ENCODE data around the gene KSR1.

GRCh38 chr17:27568811-27569210 is 112.6 kb downstream of the KSR1 start:
- TF ChIP-seq RAD21 (IDR thresholded peaks at IDR 0.05; ENCODE audit: low read length) (no peak), EP300 (IDR thresholded peaks at IDR 0.05; ENCODE audit: borderline replicate concordance in 1 of 2, low read depth in 1 of 2, low read length in 1 of 2) (no peak), GABPA (IDR thresholded peaks at IDR 0.05; ENCODE audit: low read depth) (no peak), USF1 (IDR thresholded peaks at IDR 0.05; ENCODE audit: borderline replicate concordance, low read depth) (no peak), POLR2AphosphoS5 (IDR thresholded peaks at IDR 0.05; ENCODE audit: low read depth, low read length) (no peak), NFIC (IDR thresholded peaks at IDR 0.05; ENCODE audit: borderline replicate concordance) (no peak)
- TF ChIP-seq, protein P1, sequence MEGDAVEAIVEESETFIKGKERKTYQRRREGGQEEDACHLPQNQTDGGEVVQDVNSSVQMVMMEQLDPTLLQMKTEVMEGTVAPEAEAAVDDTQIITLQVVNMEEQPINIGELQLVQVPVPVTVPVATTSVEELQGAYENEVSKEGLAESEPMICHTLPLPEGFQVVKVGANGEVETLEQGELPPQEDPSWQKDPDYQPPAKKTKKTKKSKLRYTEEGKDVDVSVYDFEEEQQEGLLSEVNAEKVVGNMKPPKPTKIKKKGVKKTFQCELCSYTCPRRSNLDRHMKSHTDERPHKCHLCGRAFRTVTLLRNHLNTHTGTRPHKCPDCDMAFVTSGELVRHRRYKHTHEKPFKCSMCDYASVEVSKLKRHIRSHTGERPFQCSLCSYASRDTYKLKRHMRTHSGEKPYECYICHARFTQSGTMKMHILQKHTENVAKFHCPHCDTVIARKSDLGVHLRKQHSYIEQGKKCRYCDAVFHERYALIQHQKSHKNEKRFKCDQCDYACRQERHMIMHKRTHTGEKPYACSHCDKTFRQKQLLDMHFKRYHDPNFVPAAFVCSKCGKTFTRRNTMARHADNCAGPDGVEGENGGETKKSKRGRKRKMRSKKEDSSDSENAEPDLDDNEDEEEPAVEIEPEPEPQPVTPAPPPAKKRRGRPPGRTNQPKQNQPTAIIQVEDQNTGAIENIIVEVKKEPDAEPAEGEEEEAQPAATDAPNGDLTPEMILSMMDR (IDR thresholded peaks at IDR 0.05): no peak
